GM12873 (cell line): ENCODE results near the gene CCDC160.
A peak's percentile ranks its signal among the peaks of the same experiment; 100 is the strongest.

ENCODE experiments used
- TF ChIP-seq, protein P1 (sequence below): IDR thresholded peaks from 2 replicates; pipeline ENCODE4 v1.5.1; 2012; ENCODE audit warnings: low read depth, mild to moderate bottlenecking, moderate library complexity, low read length, control low read depth; ENCODE audit not compliant: insufficient read depth; ENCODE audit errors: missing control alignments

CCDC160 gene

DNA sequence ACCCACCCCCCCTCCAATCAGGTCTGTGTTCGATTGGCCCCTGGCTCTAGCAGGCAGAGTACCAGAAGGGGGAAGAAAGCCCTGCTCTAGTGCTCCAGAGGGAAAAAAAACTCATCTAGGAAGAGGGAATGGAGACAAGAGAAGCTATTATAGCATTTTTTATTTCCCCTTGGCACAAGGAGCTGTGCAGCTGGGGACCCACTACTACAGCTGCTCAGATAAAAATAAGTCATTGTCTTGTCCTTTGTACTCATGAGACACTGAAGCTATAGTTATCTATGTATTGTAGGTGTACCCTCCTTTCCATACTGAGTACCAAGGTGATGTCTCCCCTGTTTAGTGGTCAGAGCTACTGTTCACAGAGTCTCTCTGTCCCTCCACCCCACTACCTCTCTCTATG is 14.3 kb downstream of the CCDC160 start:
- TF ChIP-seq, protein P1, sequence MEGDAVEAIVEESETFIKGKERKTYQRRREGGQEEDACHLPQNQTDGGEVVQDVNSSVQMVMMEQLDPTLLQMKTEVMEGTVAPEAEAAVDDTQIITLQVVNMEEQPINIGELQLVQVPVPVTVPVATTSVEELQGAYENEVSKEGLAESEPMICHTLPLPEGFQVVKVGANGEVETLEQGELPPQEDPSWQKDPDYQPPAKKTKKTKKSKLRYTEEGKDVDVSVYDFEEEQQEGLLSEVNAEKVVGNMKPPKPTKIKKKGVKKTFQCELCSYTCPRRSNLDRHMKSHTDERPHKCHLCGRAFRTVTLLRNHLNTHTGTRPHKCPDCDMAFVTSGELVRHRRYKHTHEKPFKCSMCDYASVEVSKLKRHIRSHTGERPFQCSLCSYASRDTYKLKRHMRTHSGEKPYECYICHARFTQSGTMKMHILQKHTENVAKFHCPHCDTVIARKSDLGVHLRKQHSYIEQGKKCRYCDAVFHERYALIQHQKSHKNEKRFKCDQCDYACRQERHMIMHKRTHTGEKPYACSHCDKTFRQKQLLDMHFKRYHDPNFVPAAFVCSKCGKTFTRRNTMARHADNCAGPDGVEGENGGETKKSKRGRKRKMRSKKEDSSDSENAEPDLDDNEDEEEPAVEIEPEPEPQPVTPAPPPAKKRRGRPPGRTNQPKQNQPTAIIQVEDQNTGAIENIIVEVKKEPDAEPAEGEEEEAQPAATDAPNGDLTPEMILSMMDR = no peak

- TF ChIP-seq, protein P1 = no peak
These were observed 17.5 kb downstream of the CCDC160 start for GRCh38 chrX:134254511-134254910.

- TF ChIP-seq, protein P1 = no peak
These were observed 18.6 kb downstream of the CCDC160 start for GRCh38 chrX:134255555-134255954.

- TF ChIP-seq, protein P1 = no peak
These were observed 19.7 kb downstream of the CCDC160 start for GRCh38 chrX:134256684-134257083.

GRCh38 chrX:134258202-134258601 is 21.2 kb downstream of the CCDC160 start:
- TF ChIP-seq, protein P1 = no peak

DNA sequence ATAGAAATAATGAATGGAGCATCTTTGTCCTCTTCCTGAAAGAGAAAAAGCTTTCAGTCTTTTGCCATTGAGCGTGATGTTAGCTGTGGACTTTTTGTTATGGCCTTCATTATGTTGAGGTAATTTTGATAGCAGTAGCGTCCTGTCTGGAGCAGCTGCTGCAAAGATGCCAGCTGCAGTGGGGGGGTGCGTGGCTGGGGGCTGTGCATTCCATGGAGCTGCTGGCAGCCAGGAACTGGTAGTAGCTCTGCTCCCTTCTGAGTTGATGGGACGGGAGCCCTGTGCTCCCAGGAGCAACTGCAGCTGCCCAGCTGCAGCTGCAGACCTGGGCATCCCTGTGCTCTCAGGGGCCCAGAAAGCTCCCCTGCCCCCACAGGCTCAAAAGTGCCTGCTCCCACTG is 50.4 kb downstream of the CCDC160 start:
- TF ChIP-seq, protein P1 = no peak

GRCh38 chrX:134294548-134294947 is 57.6 kb downstream of the CCDC160 start:
- TF ChIP-seq, protein P1 = peak; percentile 44
